HepG2 (cell line): ENCODE measurements around the gene CCL17. TPM values are rescaled to one million over a fixed set of nuclear protein-coding genes. Genes with fewer than 3 reads are reported as not detected.

Experiments
- ATAC-seq: fragments of 200-7000 bp; cut with Tn5 transposase; 3 replicates; pipeline ENCODE4 v1.9.1; 2020; ENCODE audit warnings: mild to moderate bottlenecking, moderate library complexity
- BruUV-seq: library from RNA; stranded (reverse); fragments of 400-500 nt; replicated peaks from 2 replicates; lab custom pipeline; 2021; lab: Mats Ljungman, UMichigan
- CTCF ChIA-PET: fragments of 300-600 bp; formaldehyde crosslinking; extraction: SDS; loops from one replicate; lab custom pipeline; 2021; ENCODE audit warnings: low total read pairs, inconsistent platforms, low intra/inter-chr PET ratio; lab: Yijun Ruan, JAX
- POLR2A ChIA-PET: fragments of 350-600 bp; sonication (Branson Sonifier 250); formaldehyde crosslinking; loops from one replicate; lab custom pipeline; 2020; ENCODE audit warnings: antibody characterized with exemption, inconsistent platforms; lab: Yijun Ruan, JAX
- DNase-seq: peaks from one replicate; pipeline ENCODE4 v3.0.0-alpha.2; 2015; ENCODE audit warnings: low spot score
- FAIRE-seq: peaks from 3 replicates; lab custom pipeline; 2011; peaks lifted over from hg19 to GRCh38; lab: Jason Lieb, UNC
- H2AFZ ChIP-seq: one replicate; pipeline ENCODE4 v1.6.1; 2011; ENCODE audit warnings: low read length, inconsistent platforms
- H3K27ac ChIP-seq: fragments of 300-600 bp; 3 replicates; pipeline ENCODE4 v1.8.0; 2011; ENCODE audit warnings: mixed run types, mild to moderate bottlenecking, mixed read lengths, low read length, inconsistent platforms; ENCODE audit not compliant: insufficient read depth; ENCODE audit errors: extremely low read length
- H3K27me3 ChIP-seq, 2 experiments: fragments of 200-600 bp in 1 of 2; 2 replicates in 1 of 2; 3 replicates in 1 of 2; pipeline versions ENCODE4 v1.6.0 to v1.8.0; 2011; ENCODE audit warnings: low read length in 2 of 2, mild to moderate bottlenecking in 2 of 2, moderate library complexity in 2 of 2, inconsistent platforms in 1 of 2; ENCODE audit not compliant: insufficient read depth in 2 of 2, control insufficient read depth in 1 of 2
- H3K36me3 ChIP-seq, 2 experiments: fragments of 200-600 bp in 1 of 2; replicated peaks in 1 of 2; 2 replicates in 1 of 2; 3 replicates in 1 of 2; pipeline versions ENCODE4 v1.5.1 to v1.8.0; 2011; ENCODE audit warnings: low read length in 2 of 2, inconsistent platforms in 1 of 2; ENCODE audit not compliant: insufficient read depth in 2 of 2, control insufficient read depth in 1 of 2
- H3K4me1 ChIP-seq: 2 replicates; pipeline ENCODE4 v1.5.1; 2012; ENCODE audit warnings: low read length, inconsistent platforms; ENCODE audit not compliant: insufficient read depth
- H3K4me2 ChIP-seq: 2 replicates; pipeline ENCODE4 v1.6.0; 2011; ENCODE audit warnings: low read depth, low read length, inconsistent platforms
- H3K4me3 ChIP-seq, 3 experiments: fragments of 200-600 bp in 1 of 3; sonication (generic), shearing (Covaris generic) in 1 of 3; replicated peaks in 1 of 3; 2 replicates each; pipeline ENCODE4 v1.5.1; 2011 to 2016; ENCODE audit warnings: low read length in 3 of 3, inconsistent platforms in 2 of 3, low read depth in 2 of 3, mild to moderate bottlenecking in 2 of 3, control low read depth in 1 of 3, mixed read lengths in 1 of 3; ENCODE audit not compliant: insufficient read depth in 1 of 3
- H3K79me2 ChIP-seq: one replicate; pipeline ENCODE4 v1.6.1; 2011; ENCODE audit warnings: low read length, inconsistent platforms; ENCODE audit not compliant: insufficient read depth
- H3K9ac ChIP-seq: 2 replicates; pipeline ENCODE4 v1.6.0; 2011; ENCODE audit warnings: mild to moderate bottlenecking, low read depth, low read length, inconsistent platforms; ENCODE audit not compliant: insufficient read depth
- H3K9me3 ChIP-seq: 2 replicates; pipeline ENCODE4 v1.5.1; 2012; ENCODE audit warnings: mild to moderate bottlenecking, low read length
- H4K20me1 ChIP-seq: 2 replicates; pipeline ENCODE4 v1.6.0; 2011; ENCODE audit warnings: inconsistent platforms, mild to moderate bottlenecking, low read length, moderate library complexity; ENCODE audit not compliant: insufficient read depth
- ARHGAP35 ChIP-seq: sonication (generic); formaldehyde crosslinking; IDR thresholded peaks from 2 replicates; pipeline ENCODE4 v1.9.0; 2022; ENCODE audit warnings: mild to moderate bottlenecking, inconsistent platforms, moderate library complexity, missing genetic modification reagents, borderline replicate concordance
- BCL6 ChIP-seq: IDR thresholded peaks from 2 replicates; pipeline ENCODE4 v1.6.1; 2016; ENCODE audit warnings: missing genetic modification reagents, missing compliant biosample characterization
- BHLHE40 ChIP-seq: IDR thresholded peaks from 2 replicates; pipeline ENCODE4 v1.6.1; 2011; ENCODE audit warnings: low read length, improper control_type of control experiment
- FOSL2 ChIP-seq: sonication (generic); formaldehyde crosslinking; IDR thresholded peaks from 2 replicates; pipeline ENCODE4 v1.4.0; 2020; ENCODE audit warnings: missing genetic modification reagents
- FOXO4 ChIP-seq: sonication (generic); formaldehyde crosslinking; conservative IDR thresholded peaks from 2 replicates; pipeline ENCODE4 v1.8.1; 2023; ENCODE audit warnings: missing genetic modification reagents
- FOXP1 ChIP-seq, 2 experiments: fragments of 450-650 bp in 1 of 2; IDR thresholded peaks; 2 replicates each; pipeline ENCODE4 v1.6.1; 2017 to 2018; ENCODE audit warnings: antibody characterized with exemption in 1 of 2
- HDAC1 ChIP-seq: sonication (generic); formaldehyde crosslinking; IDR thresholded peaks from 2 replicates; pipeline ENCODE4 v1.5.1; 2020; ENCODE audit warnings: mild to moderate bottlenecking, missing genetic modification reagents
- IKZF5 ChIP-seq: IDR thresholded peaks from 2 replicates; pipeline ENCODE4 v1.6.1; 2018; ENCODE audit warnings: missing genetic modification reagents, mild to moderate bottlenecking, missing compliant biosample characterization
- MXD1 ChIP-seq: sonication (generic); formaldehyde crosslinking; IDR thresholded peaks from 2 replicates; pipeline ENCODE4 v1.4.0; 2020; ENCODE audit warnings: mild to moderate bottlenecking, missing genetic modification reagents
- NCOA2 ChIP-seq: sonication (generic); formaldehyde crosslinking; IDR thresholded peaks from 2 replicates; pipeline ENCODE4 v1.8.0; 2022; ENCODE audit warnings: inconsistent platforms
- PPARG ChIP-seq: conservative IDR thresholded peaks from 2 replicates; pipeline ENCODE4 v1.6.1; 2016; ENCODE audit warnings: missing biosample characterization, missing genetic modification reagents
- SOX5 ChIP-seq: IDR thresholded peaks from 2 replicates; pipeline ENCODE4 v1.6.1; 2016; ENCODE audit warnings: borderline replicate concordance
- ZNF281 ChIP-seq: sonication (generic); formaldehyde crosslinking; IDR thresholded peaks from 2 replicates; pipeline ENCODE4 v1.4.0; 2020; ENCODE audit warnings: missing genetic modification reagents, borderline replicate concordance
- ZNF430 ChIP-seq: sonication (generic); formaldehyde crosslinking; IDR thresholded peaks from 2 replicates; pipeline ENCODE4 v1.9.0; 2021; ENCODE audit warnings: mild to moderate bottlenecking, missing genetic modification reagents
- ZNF446 ChIP-seq: sonication (generic); formaldehyde crosslinking; IDR thresholded peaks from 2 replicates; pipeline ENCODE4 v1.5.0; 2020; ENCODE audit warnings: mild to moderate bottlenecking, missing genetic modification reagents
- ZNF543 ChIP-seq: sonication (generic); formaldehyde crosslinking; IDR thresholded peaks from 2 replicates; pipeline ENCODE4 v1.4.0; 2020; ENCODE audit warnings: mild to moderate bottlenecking, missing genetic modification reagents
- ZNF563 ChIP-seq: sonication (generic); formaldehyde crosslinking; IDR thresholded peaks from 2 replicates; pipeline ENCODE4 v1.8.0; 2022; ENCODE audit warnings: mild to moderate bottlenecking, moderate library complexity, missing genetic modification reagents
- ZNF746 ChIP-seq: sonication (generic); formaldehyde crosslinking; IDR thresholded peaks from 2 replicates; pipeline ENCODE4 v1.8.0; 2022; ENCODE audit warnings: mild to moderate bottlenecking, missing genetic modification reagents
- WGBS: methylation state at CpG from one replicate; pipeline ENCODE4 v1.1.6; 2017; ENCODE audit warnings: low lambda C conversion rate; 5-methylcytosine and 5-hydroxymethylcytosine counted together
- in situ Hi-C: cut with HindIII; loops from 2 replicates; pipeline ENCODE4 v1.10.0; 2017; ENCODE audit warnings: low pct_unique_long_range_greater_than_20kb; ENCODE audit not compliant: extremely low pct_ligation_motif_present
- intact Hi-C: fragments of 100-400 bp; cut with micrococcal nuclease; formaldehyde crosslinking; loops from one replicate; pipeline ENCODE4 v1.10.0; 2022; ENCODE audit not compliant: unreplicated experiment
- polyA plus RNA-seq, 8 experiments: library from polyadenylated mRNA; depleted of rRNA in 3 of 8; stranded (reverse) in 7 of 8; unstranded in 1 of 8; fragments of >200 nt; fragmentation: Illumina TruSeq in 4 of 8; extraction: Trizol in 4 of 8; gene quantifications; 2 replicates each; pipeline versions ENCODE4 v1.2.1 to v1.2.3, GENCODE V29; 2011 to 2016; ENCODE audit warnings: low read depth in 4 of 8, missing spikeins in 1 of 8, mixed read lengths in 1 of 8; ENCODE audit not compliant: insufficient read depth in 1 of 8
- total RNA-seq, 5 experiments: library from RNA; depleted of rRNA; stranded (reverse); fragments of >200 nt; fragmentation: Illumina TruSeq; extraction: Trizol; gene quantifications; 2 replicates each; pipeline ENCODE4 v1.2.3, GENCODE V29; 2016; ENCODE audit warnings: low read depth in 1 of 5

CCL17 gene
- total and polyA plus RNA-seq, 2 of the 13 experiments (the other 11 are each of a cell fraction or from before 2014, with no cell fraction given) = not detected

- H3K9me3 ChIP-seq = no peaks in the 10 kb centered on the region
- DNase-seq (peak; percentile 64), FAIRE-seq (peak; percentile 46), ATAC-seq (no peak)
- CTCF ChIA-PET = interaction anchor here (1.3 kb wide), 1 partner anchor 77 kb away, joined by 5 read pairs; no protein-coding TSS in a partner anchor
- H3K4me2 ChIP-seq = peak overlapping the region; percentile 49
- peaks cover 55% of the 10 kb centered on the region for H3K79me2 ChIP-seq
- POLR2A ChIA-PET = interaction anchor here (0.8 to 7.7 kb wide), 4 partner anchors 40 to 95 kb away, joined by 3 to 303 read pairs (median 3); partner anchors contain the start of genes CIAPIN1 and COQ9
- peaks cover 9% of the 10 kb centered on the region; the same call in 1 of the 2 replicates for H4K20me1 ChIP-seq
- intact Hi-C loops (loop anchor here (1.0 kb wide), 1 partner anchor 73 kb away; no protein-coding TSS in a partner anchor), in situ Hi-C loops (no loop called here)
- H3K27me3 ChIP-seq = no peaks in the 10 kb centered on the region; a peak in 1 of 5 replicates
- H3K27ac ChIP-seq = peak overlapping the region; percentile 52
- 37% methylated on average over 5 of the region's 5 CpGs for WGBS
- H2AFZ ChIP-seq = no peak overlapping the region
- peaks cover 30 to 48% of the 10 kb centered on the region in 2 experiments for H3K36me3 ChIP-seq
- no peak overlapping the region for H3K9ac ChIP-seq
- BruUV-seq = no TSS peak
- H3K4me3 ChIP-seq = peak overlapping the region in 1 of 3 experiments; percentile 27; a peak in 1 of 6 replicates
- peaks cover 62% of the 10 kb centered on the region for H3K4me1 ChIP-seq
- TF ChIP-seq FOSL2 (CRISPR knock-in tag) = peak; percentile 69
- no peak for TF ChIP-seq IKZF5 (CRISPR knock-in tag)
- 0 out of 2 replicates have a peak, but pooled peaks have one; percentile 45 for TF ChIP-seq HDAC1 (CRISPR knock-in tag)
- TF ChIP-seq ZNF430 (CRISPR knock-in tag) = peak; percentile 59; the same call in 1 of the 2 replicates
- TF ChIP-seq ZNF746 (CRISPR knock-in tag) = 0 out of 2 replicates have a peak, but pooled peaks have one; percentile 15
- TF ChIP-seq SOX5 = 0 out of 2 replicates have a peak, but pooled peaks have one; percentile 29
- TF ChIP-seq NCOA2 (CRISPR knock-in tag) = peak; percentile 26; the same call in 1 of the 2 replicates
- TF ChIP-seq ZNF446 (CRISPR knock-in tag) = peak; percentile 51; the same call in 1 of the 2 replicates
- TF ChIP-seq ZNF543 = 0 out of 2 replicates have a peak, but pooled peaks have one; percentile 55
- TF ChIP-seq FOXO4 = no peak
- TF ChIP-seq PPARG (CRISPR knock-in tag) = no peak
- peak; percentile 57 for TF ChIP-seq BCL6
- 0 out of 2 replicates have a peak, but pooled peaks have one; percentile 55 for TF ChIP-seq ARHGAP35
- TF ChIP-seq BHLHE40 = peak; percentile 69
- no peak for TF ChIP-seq MXD1 (CRISPR knock-in tag)
- 0 out of 2 replicates have a peak, but pooled peaks have one; percentile 44 for TF ChIP-seq ZNF563 (CRISPR knock-in tag)
- TF ChIP-seq FOXP1 (IDR thresholded peaks at IDR 0.05) = no peak
- peak; percentile 47; the same call in 1 of the 2 replicates for TF ChIP-seq FOXP1 (CRISPR knock-in tag; IDR thresholded peaks at IDR 0.05)
- TF ChIP-seq ZNF281 (CRISPR knock-in tag) = 0 out of 2 replicates have a peak, but pooled peaks have one; percentile 21
Measured at GRCh38 chr16:57377080-57377841, 27.3 kb upstream of the CCL17 start.
